HCT116 (cell line): ENCODE measurements around the gene RGS6. TPM values are rescaled to one million over a fixed set of nuclear protein-coding genes. Genes with fewer than 3 reads are reported as not detected.

Experiments used
- ATAC-seq: fragments of 200-7000 bp; cut with Tn5 transposase; 2 replicates; pipeline ENCODE4 v1.9.1; 2020; ENCODE audit warnings: mild to moderate bottlenecking, moderate library complexity
- BruUV-seq: library from RNA; stranded (reverse); fragments of 400-500 nt; replicated peaks from 2 replicates; lab custom pipeline; 2021; lab: Mats Ljungman, UMichigan
- CTCF ChIA-PET: fragments of 300-600 bp; sonication (Branson Sonifier 250); formaldehyde crosslinking; loops from one replicate; lab custom pipeline; 2021; ENCODE audit warnings: antibody characterized with exemption; lab: Charles Lee
- POLR2A ChIA-PET: fragments of 300-600, 350-600 bp; sonication (Branson Sonifier 250); formaldehyde crosslinking; loops from one replicate; lab custom pipeline; 2021; ENCODE audit warnings: antibody characterized with exemption; lab: Charles Lee
- RAD21 ChIA-PET, 2 experiments: fragments of 300-600 bp; sonication (Branson Sonifier 250); formaldehyde crosslinking; loops; one replicate each; lab custom pipeline; 2023; ENCODE audit warnings: low total read pairs in 2 of 2; ENCODE audit not compliant: uncharacterized antibody in 2 of 2, unreplicated experiment in 2 of 2, low non-redundant PET in 1 of 2; lab: Charles Lee
- DNase-seq: peaks from one replicate; pipeline ENCODE4 v3.0.0-alpha.2; 2010; ENCODE audit warnings: low read depth, low spot score
- H2AFZ ChIP-seq: fragments of 200-600 bp; shearing (Covaris generic), sonication (generic); 2 replicates; pipeline ENCODE4 v1.6.1; 2017; ENCODE audit warnings: low read depth, mixed run types, mixed read lengths, antibody characterized with exemption, low read length; ENCODE audit not compliant: poor library complexity, severe bottlenecking
- H3K27ac ChIP-seq: 2 replicates; pipeline ENCODE4 v1.5.1; 2012; ENCODE audit warnings: low read depth, low read length
- H3K27me3 ChIP-seq: fragments of 200-600 bp; sonication (generic); 2 replicates; pipeline ENCODE4 v1.6.1; 2016; ENCODE audit warnings: mixed run types, low read length, mixed read lengths; ENCODE audit not compliant: insufficient read depth
- H3K36me3 ChIP-seq, 2 experiments: fragments of 200-500 bp in 1 of 2; fragments of 200-600 bp in 1 of 2; sonication (Bioruptor generic) in 1 of 2; sonication (generic) in 1 of 2; 2 replicates each; pipeline versions ENCODE4 v1.5.1 to v1.6.1; 2014 to 2016; ENCODE audit warnings: low read length in 2 of 2, inconsistent platforms in 1 of 2, mixed read lengths in 1 of 2, mixed run types in 1 of 2; ENCODE audit not compliant: insufficient read depth in 2 of 2, control insufficient read depth in 1 of 2
- H3K4me1 ChIP-seq, 2 experiments: fragments of 200-600 bp in 1 of 2; sonication (generic) in 1 of 2; 2 replicates each; pipeline versions ENCODE4 v1.5.1 to v1.6.1; 2012 to 2017; ENCODE audit warnings: low read length in 2 of 2, inconsistent platforms in 1 of 2, mild to moderate bottlenecking in 1 of 2, mixed read lengths in 1 of 2, mixed run types in 1 of 2, moderate library complexity in 1 of 2; ENCODE audit not compliant: insufficient read depth in 2 of 2, control insufficient read depth in 1 of 2
- H3K4me2 ChIP-seq: fragments of 200-600 bp; sonication (generic); 2 replicates; pipeline ENCODE4 v1.6.1; 2017; ENCODE audit warnings: mixed run types, low read length, mixed read lengths
- H3K4me3 ChIP-seq, 2 experiments: fragments of 200-600 bp in 1 of 2; sonication (generic) in 1 of 2; replicated peaks in 1 of 2; 2 replicates each; pipeline ENCODE4 v1.5.1; 2011 to 2016; ENCODE audit warnings: low read length in 2 of 2, control low read depth in 1 of 2, low read depth in 1 of 2, mild to moderate bottlenecking in 1 of 2, mixed read lengths in 1 of 2, mixed run types in 1 of 2
- H3K79me2 ChIP-seq: fragments of 200-600 bp; sonication (generic); 2 replicates; pipeline ENCODE4 v1.6.1; 2017; ENCODE audit warnings: mild to moderate bottlenecking, mixed run types, low read length, moderate library complexity, mixed read lengths; ENCODE audit not compliant: insufficient read depth
- H3K9ac ChIP-seq: fragments of 200-600 bp; sonication (generic); 2 replicates; pipeline ENCODE4 v1.6.1; 2016; ENCODE audit warnings: low read length, mixed read lengths
- H3K9me2 ChIP-seq: fragments of 200-600 bp; sonication (generic), shearing (Covaris generic); 2 replicates; pipeline ENCODE4 v1.6.1; 2017; ENCODE audit warnings: mixed run types, mild to moderate bottlenecking, moderate library complexity; ENCODE audit not compliant: insufficient read depth
- H3K9me3 ChIP-seq, 2 experiments: fragments of 200-500 bp in 1 of 2; fragments of 200-600 bp in 1 of 2; sonication (Bioruptor generic) in 1 of 2; sonication (generic) in 1 of 2; 2 replicates each; pipeline ENCODE4 v1.6.1; 2014 to 2017; ENCODE audit warnings: low read length in 2 of 2, mixed read lengths in 2 of 2, inconsistent platforms in 1 of 2, low read depth in 1 of 2, mild to moderate bottlenecking in 1 of 2, mixed run types in 1 of 2, moderate library complexity in 1 of 2; ENCODE audit not compliant: control insufficient read depth in 1 of 2, insufficient read depth in 1 of 2
- H4K20me1 ChIP-seq: fragments of 200-600 bp; sonication (generic), shearing (Covaris generic); 2 replicates; pipeline ENCODE4 v1.6.1; 2017; ENCODE audit warnings: mixed run types, mild to moderate bottlenecking, moderate library complexity; ENCODE audit not compliant: insufficient read depth
- ATF3 ChIP-seq: IDR thresholded peaks from 2 replicates; pipeline ENCODE4 v1.6.1; 2012
- CBX3 ChIP-seq: IDR thresholded peaks from 2 replicates; pipeline ENCODE4 v1.6.1; 2012; ENCODE audit warnings: low read depth
- CEBPB ChIP-seq: IDR thresholded peaks from 2 replicates; pipeline ENCODE4 v1.6.1; 2012; ENCODE audit warnings: low read depth
- EGR1 ChIP-seq: IDR thresholded peaks from 2 replicates; pipeline ENCODE4 v1.6.1; 2012; ENCODE audit warnings: low read depth
- EZH2 ChIP-seq: fragments of 200-600 bp; sonication (generic); IDR thresholded peaks from 2 replicates; pipeline ENCODE4 v1.6.1; 2017; ENCODE audit warnings: antibody characterized with exemption, mixed run types
- EZH2phosphoT487 ChIP-seq: fragments of 200-600 bp; IDR thresholded peaks from 2 replicates; pipeline ENCODE4 v1.6.1; 2018; ENCODE audit warnings: antibody characterized with exemption, borderline replicate concordance
- FOSL1 ChIP-seq: IDR thresholded peaks from 2 replicates; pipeline ENCODE4 v1.6.1; 2012; ENCODE audit warnings: low read depth
- JUND ChIP-seq: IDR thresholded peaks from 2 replicates; pipeline ENCODE4 v1.6.1; 2012
- POLR2A ChIP-seq: IDR thresholded peaks from 2 replicates; pipeline ENCODE4 v1.7.0; 2011; ENCODE audit warnings: borderline replicate concordance; ENCODE audit not compliant: insufficient read depth, insufficient read length; ENCODE audit errors: extremely low read depth
- POLR2AphosphoS5 ChIP-seq: IDR thresholded peaks from 2 replicates; pipeline ENCODE4 v1.6.1; 2011; ENCODE audit warnings: mild to moderate bottlenecking, low read depth, low read length, moderate library complexity
- RAD21 ChIP-seq: IDR thresholded peaks from 2 replicates; pipeline ENCODE4 v1.6.1; 2012; ENCODE audit warnings: low read depth, mild to moderate bottlenecking
- SP1 ChIP-seq: IDR thresholded peaks from 2 replicates; pipeline ENCODE4 v1.6.1; 2012; ENCODE audit warnings: low read depth
- SRF ChIP-seq: IDR thresholded peaks from 2 replicates; pipeline ENCODE4 v1.6.1; 2012; ENCODE audit warnings: low read depth
- YY1 ChIP-seq: IDR thresholded peaks from 2 replicates; pipeline ENCODE4 v1.6.1; 2011; ENCODE audit warnings: low read length, low read depth, moderate library complexity, mild to moderate bottlenecking; ENCODE audit not compliant: insufficient replicate concordance; ENCODE audit errors: extremely low read depth
- ZFX ChIP-seq: fragments of 450-650 bp; IDR thresholded peaks from 2 replicates; pipeline ENCODE4 v1.6.1; 2017
- intact Hi-C: fragments of 100-400 bp; cut with micrococcal nuclease; formaldehyde crosslinking; loops from 2 replicates; pipeline ENCODE4 v1.10.0; 2022
- total RNA-seq: library from RNA; stranded (reverse); gene quantifications from one replicate; pipeline ENCODE4 v1.2.1, GENCODE V29; 2021; ENCODE audit not compliant: unreplicated experiment
- TF ChIP-seq, protein P1 (sequence below), 3 experiments: fragments of 200-600 bp in 1 of 3; sonication (generic) in 1 of 3; IDR thresholded peaks in 2 of 3; conservative IDR thresholded peaks in 1 of 3; 2 replicates each; pipeline ENCODE4 v1.5.1; 2012 to 2017; ENCODE audit warnings: low read depth in 2 of 3, low read length in 2 of 3, antibody characterized with exemption in 1 of 3, borderline replicate concordance in 1 of 3, control low read depth in 1 of 3, mild to moderate bottlenecking in 1 of 3, mixed read lengths in 1 of 3, mixed run types in 1 of 3, moderate library complexity in 1 of 3; ENCODE audit not compliant: insufficient read depth in 1 of 3
- TF ChIP-seq, protein P2 (sequence below): IDR thresholded peaks from 2 replicates; pipeline ENCODE4 v1.6.1; 2011; ENCODE audit warnings: mild to moderate bottlenecking, low read length, moderate library complexity; ENCODE audit not compliant: insufficient replicate concordance; ENCODE audit errors: extremely low read depth
- TF ChIP-seq, protein P3 (sequence below): IDR thresholded peaks from 2 replicates; pipeline ENCODE4 v1.6.1; 2012

The RGS6 gene
- total RNA-seq, 1 experiment from 2014 or later = 4.7 TPM

DNA sequence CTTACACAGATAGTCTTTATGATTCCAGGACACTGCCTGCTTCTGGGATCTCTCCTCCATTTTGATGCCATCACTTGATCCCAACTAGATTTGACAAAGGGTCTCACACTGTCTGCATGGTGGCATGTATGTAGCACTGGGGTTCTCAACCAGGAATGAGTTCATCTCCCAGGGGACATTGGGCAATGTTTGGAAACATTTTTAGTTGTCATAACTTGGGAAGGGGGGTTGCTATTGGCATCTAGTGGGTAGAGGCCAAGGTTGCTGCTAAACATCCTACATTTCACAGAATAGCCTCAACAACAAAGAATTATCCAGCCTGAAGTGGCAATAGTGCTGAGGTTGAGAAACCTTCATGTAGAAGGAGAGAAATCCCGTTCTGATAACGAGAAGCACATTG, 585.5 kb downstream of the RGS6 start:
- CTCF ChIA-PET = interaction anchor here (0.6 to 5.6 kb wide), 4 partner anchors 377 to 431 kb away, joined by 3 to 89 read pairs (median 8); partner anchors contain the start of gene DPF3
- Histone ChIP-seq H3K9ac (no peak overlapping the region), H3K27me3 (no peaks in the 10 kb centered on the region), H3K4me3 (no peak overlapping the region), H3K36me3 (no peaks in the 10 kb centered on the region), H3K27ac (no peak overlapping the region), H3K4me2 (no peak overlapping the region), H3K9me2 (no peaks in the 10 kb centered on the region), H3K9me3 (no peaks in the 10 kb centered on the region), H4K20me1 (no peaks in the 10 kb centered on the region), H2AFZ (no peak overlapping the region), H3K4me1 (no peaks in the 10 kb centered on the region), H3K79me2 (no peaks in the 10 kb centered on the region)
- RAD21 ChIA-PET = interaction anchor here (0.7 to 1.6 kb wide), 4 partner anchors 377 to 431 kb away, joined by 3 to 5 read pairs (median 4); no protein-coding TSS in a partner anchor
- TF ChIP-seq ZFX = no peak
- no peak for TF ChIP-seq EZH2
- TF ChIP-seq SP1 = no peak
- no peak for TF ChIP-seq CEBPB
- TF ChIP-seq JUND = no peak
- no peak for TF ChIP-seq CBX3
- no peak for TF ChIP-seq YY1
- TF ChIP-seq SRF = no peak
- no peak for TF ChIP-seq ATF3
- TF ChIP-seq, protein P1, sequence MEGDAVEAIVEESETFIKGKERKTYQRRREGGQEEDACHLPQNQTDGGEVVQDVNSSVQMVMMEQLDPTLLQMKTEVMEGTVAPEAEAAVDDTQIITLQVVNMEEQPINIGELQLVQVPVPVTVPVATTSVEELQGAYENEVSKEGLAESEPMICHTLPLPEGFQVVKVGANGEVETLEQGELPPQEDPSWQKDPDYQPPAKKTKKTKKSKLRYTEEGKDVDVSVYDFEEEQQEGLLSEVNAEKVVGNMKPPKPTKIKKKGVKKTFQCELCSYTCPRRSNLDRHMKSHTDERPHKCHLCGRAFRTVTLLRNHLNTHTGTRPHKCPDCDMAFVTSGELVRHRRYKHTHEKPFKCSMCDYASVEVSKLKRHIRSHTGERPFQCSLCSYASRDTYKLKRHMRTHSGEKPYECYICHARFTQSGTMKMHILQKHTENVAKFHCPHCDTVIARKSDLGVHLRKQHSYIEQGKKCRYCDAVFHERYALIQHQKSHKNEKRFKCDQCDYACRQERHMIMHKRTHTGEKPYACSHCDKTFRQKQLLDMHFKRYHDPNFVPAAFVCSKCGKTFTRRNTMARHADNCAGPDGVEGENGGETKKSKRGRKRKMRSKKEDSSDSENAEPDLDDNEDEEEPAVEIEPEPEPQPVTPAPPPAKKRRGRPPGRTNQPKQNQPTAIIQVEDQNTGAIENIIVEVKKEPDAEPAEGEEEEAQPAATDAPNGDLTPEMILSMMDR (IDR thresholded peaks at IDR 0.05 in 2 of 3, conservative IDR thresholded peaks at IDR 0.05 in 1 of 3; ENCODE audit: borderline replicate concordance in 1 of 3, insufficient read depth in 1 of 3, low read depth in 2 of 3, low read length in 2 of 3) = no peak
- TF ChIP-seq POLR2A = no peak
- TF ChIP-seq EZH2phosphoT487 = no peak
- no peak for TF ChIP-seq RAD21
- TF ChIP-seq FOSL1 = no peak
- TF ChIP-seq, protein P2, sequence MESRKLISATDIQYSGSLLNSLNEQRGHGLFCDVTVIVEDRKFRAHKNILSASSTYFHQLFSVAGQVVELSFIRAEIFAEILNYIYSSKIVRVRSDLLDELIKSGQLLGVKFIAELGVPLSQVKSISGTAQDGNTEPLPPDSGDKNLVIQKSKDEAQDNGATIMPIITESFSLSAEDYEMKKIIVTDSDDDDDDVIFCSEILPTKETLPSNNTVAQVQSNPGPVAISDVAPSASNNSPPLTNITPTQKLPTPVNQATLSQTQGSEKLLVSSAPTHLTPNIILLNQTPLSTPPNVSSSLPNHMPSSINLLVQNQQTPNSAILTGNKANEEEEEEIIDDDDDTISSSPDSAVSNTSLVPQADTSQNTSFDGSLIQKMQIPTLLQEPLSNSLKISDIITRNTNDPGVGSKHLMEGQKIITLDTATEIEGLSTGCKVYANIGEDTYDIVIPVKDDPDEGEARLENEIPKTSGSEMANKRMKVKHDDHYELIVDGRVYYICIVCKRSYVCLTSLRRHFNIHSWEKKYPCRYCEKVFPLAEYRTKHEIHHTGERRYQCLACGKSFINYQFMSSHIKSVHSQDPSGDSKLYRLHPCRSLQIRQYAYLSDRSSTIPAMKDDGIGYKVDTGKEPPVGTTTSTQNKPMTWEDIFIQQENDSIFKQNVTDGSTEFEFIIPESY = no peak
- TF ChIP-seq, protein P3, sequence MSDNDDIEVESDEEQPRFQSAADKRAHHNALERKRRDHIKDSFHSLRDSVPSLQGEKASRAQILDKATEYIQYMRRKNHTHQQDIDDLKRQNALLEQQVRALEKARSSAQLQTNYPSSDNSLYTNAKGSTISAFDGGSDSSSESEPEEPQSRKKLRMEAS = no peak
- no peak for TF ChIP-seq EGR1
- TF ChIP-seq POLR2AphosphoS5 = no peak
- no TSS peak for BruUV-seq
- POLR2A ChIA-PET = no interaction called here
- ATAC-seq = no peak
- intact Hi-C loops = loop anchor here (1.0 kb wide), 1 partner anchor 388 kb away; no protein-coding TSS in a partner anchor
- no peak for DNase-seq
